Muscle layer of duodenum (tissue), 2 donors: ENCODE results near the gene HOXA11.

Source experiments
- H3K27ac ChIP-seq: one replicate; pipeline ENCODE4 v1.7.0; 2013; ENCODE audit warnings: mild to moderate bottlenecking, low read length
- H3K27me3 ChIP-seq: one replicate; pipeline ENCODE4 v1.7.0; 2013; ENCODE audit warnings: low read depth, mild to moderate bottlenecking, control low read depth, low read length
- H3K36me3 ChIP-seq, 2 donors: one replicate each; pipeline ENCODE4 v1.7.0; 2013; ENCODE audit warnings: low read length in 2 of 2, control low read depth in 1 of 2, mild to moderate bottlenecking in 1 of 2; ENCODE audit not compliant: insufficient read depth in 2 of 2, control insufficient read depth in 1 of 2
- H3K4me1 ChIP-seq, 2 donors: one replicate each; pipeline ENCODE4 v1.7.0; 2013; ENCODE audit warnings: low read length in 2 of 2, mild to moderate bottlenecking in 2 of 2, control low read depth in 1 of 2, moderate library complexity in 1 of 2; ENCODE audit not compliant: insufficient read depth in 2 of 2, control insufficient read depth in 1 of 2
- H3K4me3 ChIP-seq, 2 donors: one replicate each; pipeline ENCODE4 v1.7.0; 2013; ENCODE audit warnings: low read length in 2 of 2, low read depth in 1 of 2, mild to moderate bottlenecking in 1 of 2
- H3K9me3 ChIP-seq, 2 donors: one replicate each; pipeline ENCODE4 v1.7.0; 2013; ENCODE audit warnings: low read length in 2 of 2, control low read depth in 1 of 2, mild to moderate bottlenecking in 1 of 2; ENCODE audit not compliant: control insufficient read depth in 1 of 2
- donor health status: healthy.

HOXA11 gene

GRCh38 chr7:27197137-27198042 is 12.4 kb upstream of the HOXA11 start:
- no peak overlapping the region for H3K27ac ChIP-seq
- H3K4me1 ChIP-seq, result peaks cover 0 to 38% of the 10 kb centered on the region in 2 donors
- peaks cover 81% of the 10 kb centered on the region for H3K27me3 ChIP-seq
- no peaks in the 10 kb centered on the region for H3K36me3 ChIP-seq
- H3K4me3 ChIP-seq, result no peak overlapping the region
- H3K9me3 ChIP-seq, result no peaks in the 10 kb centered on the region

- Histone ChIP-seq H3K36me3 (no peaks in the 10 kb centered on the region), H3K4me3 (no peak overlapping the region), H3K4me1 (peaks cover 0 to 40% of the 10 kb centered on the region in 2 donors), H3K27me3 (peaks cover 82% of the 10 kb centered on the region), H3K27ac (no peak overlapping the region), H3K9me3 (no peaks in the 10 kb centered on the region)
Observed at GRCh38 chr7:27196287-27196767, 11.3 kb upstream of the HOXA11 start.

GRCh38 chr7:27194686-27195379 is 9.8 kb upstream of the HOXA11 start:
- Histone ChIP-seq H3K4me1 (peaks cover 0 to 28% of the 10 kb centered on the region in 2 donors), H3K36me3 (no peaks in the 10 kb centered on the region), H3K27me3 (peaks cover 85% of the 10 kb centered on the region), H3K9me3 (no peaks in the 10 kb centered on the region), H3K4me3 (no peak overlapping the region), H3K27ac (no peak overlapping the region)

- Histone ChIP-seq H3K4me1 (peaks cover 0 to 25% of the 10 kb centered on the region in 2 donors), H3K4me3 (no peak overlapping the region), H3K9me3 (no peaks in the 10 kb centered on the region), H3K27me3 (peaks cover 90% of the 10 kb centered on the region), H3K27ac (no peak overlapping the region), H3K36me3 (no peaks in the 10 kb centered on the region)
Observed at GRCh38 chr7:27194002-27194352, 8.9 kb upstream of the HOXA11 start.

- peaks cover 90% of the 10 kb centered on the region for H3K27me3 ChIP-seq
- H3K27ac ChIP-seq, result no peak overlapping the region
- peak overlapping the region in 1 of 2 donors; percentile 43 for H3K4me3 ChIP-seq
Observed at GRCh38 chr7:27193335-27194001, 8.4 kb upstream of the HOXA11 start.

GRCh38 chr7:27192546-27193334 is 7.7 kb upstream of the HOXA11 start:
- H3K27ac ChIP-seq, result no peak overlapping the region
- no peaks in the 10 kb centered on the region for H3K9me3 ChIP-seq
- peaks cover 90% of the 10 kb centered on the region for H3K27me3 ChIP-seq
- H3K4me3 ChIP-seq, result peak overlapping the region; percentile 3 to 43
- no peaks in the 10 kb centered on the region for H3K36me3 ChIP-seq
- peaks cover 0 to 28% of the 10 kb centered on the region in 2 donors for H3K4me1 ChIP-seq

More at GRCh38 chr7:27193335-27194001, 8.4 kb upstream of the HOXA11 start:
- Histone ChIP-seq H3K9me3 (no peaks in the 10 kb centered on the region), H3K4me1 (peaks cover 0 to 24% of the 10 kb centered on the region in 2 donors), H3K36me3 (no peaks in the 10 kb centered on the region)

- Histone ChIP-seq H3K36me3 (no peaks in the 10 kb centered on the region), H3K4me1 (peaks cover 0 to 30% of the 10 kb centered on the region in 2 donors), H3K9me3 (peaks cover 0 to 3% of the 10 kb centered on the region in 2 donors), H3K27me3 (peaks cover 90% of the 10 kb centered on the region), H3K4me3 (peak overlapping the region in 1 of 2 donors; percentile 43), H3K27ac (no peak overlapping the region)
Observed at GRCh38 chr7:27191833-27192545, 7.0 kb upstream of the HOXA11 start.

GRCh38 chr7:27191161-27191731 is 6.2 kb upstream of the HOXA11 start:
- Histone ChIP-seq H3K27ac (no peak overlapping the region), H3K36me3 (no peaks in the 10 kb centered on the region), H3K27me3 (peaks cover 90% of the 10 kb centered on the region), H3K9me3 (peaks cover 0 to 4% of the 10 kb centered on the region in 2 donors), H3K4me3 (no peak overlapping the region), H3K4me1 (peaks cover 0 to 30% of the 10 kb centered on the region in 2 donors)

GRCh38 chr7:27189997-27190748 is 5.1 kb upstream of the HOXA11 start:
- Histone ChIP-seq H3K27me3 (peaks cover 95% of the 10 kb centered on the region), H3K36me3 (no peaks in the 10 kb centered on the region), H3K4me3 (no peak overlapping the region), H3K27ac (no peak overlapping the region), H3K9me3 (peaks cover 0 to 8% of the 10 kb centered on the region in 2 donors), H3K4me1 (peaks cover 0 to 33% of the 10 kb centered on the region in 2 donors)
